Liver (tissue), 9 donors: ENCODE measurements around the gene PIGR. TPM values are rescaled to one million over a fixed set of nuclear protein-coding genes. Genes with fewer than 3 reads are reported as not detected.

ENCODE experiments used
- DNase-seq: peaks from one replicate; pipeline ENCODE4 v3.0.0-alpha.2; 2017; ENCODE audit warnings: low spot score
- H3K27ac ChIP-seq, 2 donors: one replicate each; pipeline ENCODE4 v1.7.0; 2013; ENCODE audit warnings: inconsistent platforms in 2 of 2, low read length in 2 of 2, control low read depth in 1 of 2, low read depth in 1 of 2, mild to moderate bottlenecking in 1 of 2
- H3K27me3 ChIP-seq, 4 donors: one replicate each; pipeline versions ENCODE4 v1.6.1 to v1.7.0; 2013; ENCODE audit warnings: low read length in 3 of 4, inconsistent platforms in 1 of 4, mild to moderate bottlenecking in 1 of 4, moderate library complexity in 1 of 4; ENCODE audit not compliant: control insufficient read depth in 4 of 4, insufficient read depth in 4 of 4
- H3K36me3 ChIP-seq, 4 donors: one replicate each; pipeline versions ENCODE4 v1.6.1 to v1.7.0; 2013; ENCODE audit warnings: low read length in 3 of 4, mild to moderate bottlenecking in 3 of 4, low read depth in 1 of 4, moderate library complexity in 1 of 4; ENCODE audit not compliant: control insufficient read depth in 4 of 4, insufficient read depth in 3 of 4
- H3K4me1 ChIP-seq, 4 donors: one replicate each; pipeline versions ENCODE4 v1.6.1 to v1.7.0; 2013; ENCODE audit warnings: low read length in 3 of 4, mild to moderate bottlenecking in 3 of 4, moderate library complexity in 1 of 4; ENCODE audit not compliant: control insufficient read depth in 4 of 4, insufficient read depth in 4 of 4
- H3K4me3 ChIP-seq, 3 donors: one replicate each; pipeline versions ENCODE4 v1.6.1 to v1.7.0; 2013; ENCODE audit warnings: low read length in 3 of 3, control low read depth in 1 of 3, low read depth in 1 of 3, mild to moderate bottlenecking in 1 of 3
- H3K9ac ChIP-seq, 2 donors: one replicate each; pipeline ENCODE4 v1.7.0; 2013; ENCODE audit warnings: low read length in 2 of 2, mild to moderate bottlenecking in 2 of 2, moderate library complexity in 2 of 2, control low read depth in 1 of 2, low read depth in 1 of 2
- H3K9me3 ChIP-seq, 4 donors: one replicate each; pipeline versions ENCODE4 v1.6.1 to v1.7.0; 2013; ENCODE audit warnings: low read length in 3 of 4; ENCODE audit not compliant: control insufficient read depth in 4 of 4
- EGR1 ChIP-seq, 2 donors: IDR thresholded peaks; 2 replicates each; pipeline ENCODE4 v1.6.1; 2016 to 2018; ENCODE audit warnings: antibody characterized with exemption in 2 of 2, low read depth in 2 of 2
- FOXA1 ChIP-seq: IDR thresholded peaks from 2 replicates; pipeline ENCODE4 v1.6.1; 2016; ENCODE audit warnings: antibody characterized with exemption
- FOXA2 ChIP-seq: IDR thresholded peaks from 2 replicates; pipeline ENCODE4 v1.6.1; 2016; ENCODE audit warnings: antibody characterized with exemption
- GABPA ChIP-seq, 2 donors: IDR thresholded peaks in 1 of 2; conservative IDR thresholded peaks in 1 of 2; 2 replicates each; pipeline ENCODE4 v1.6.1; 2016; ENCODE audit warnings: antibody characterized with exemption in 2 of 2, mild to moderate bottlenecking in 1 of 2, moderate library complexity in 1 of 2
- HNF4A ChIP-seq, 2 donors: conservative IDR thresholded peaks; 2 replicates each; pipeline ENCODE4 v1.6.1; 2016; ENCODE audit warnings: antibody characterized with exemption in 2 of 2, mild to moderate bottlenecking in 2 of 2
- HNF4G ChIP-seq: IDR thresholded peaks from 2 replicates; pipeline ENCODE4 v1.6.1; 2016; ENCODE audit warnings: antibody characterized with exemption
- JUND ChIP-seq, 2 donors: IDR thresholded peaks; 2 replicates each; pipeline ENCODE4 v1.6.1; 2016; ENCODE audit warnings: antibody characterized with exemption in 2 of 2
- NR2F2 ChIP-seq: IDR thresholded peaks from 2 replicates; pipeline ENCODE4 v1.6.1; 2016; ENCODE audit warnings: antibody characterized with exemption
- RAD21 ChIP-seq, 2 donors: IDR thresholded peaks; 2 replicates each; pipeline ENCODE4 v1.6.1; 2016; ENCODE audit warnings: antibody characterized with exemption in 2 of 2, mild to moderate bottlenecking in 2 of 2
- REST ChIP-seq: IDR thresholded peaks from 2 replicates; pipeline ENCODE4 v1.6.1; 2016; ENCODE audit warnings: antibody characterized with exemption, mild to moderate bottlenecking
- RXRA ChIP-seq, 2 donors: IDR thresholded peaks; 2 replicates each; pipeline ENCODE4 v1.6.1; 2017 to 2018; ENCODE audit warnings: antibody characterized with exemption in 2 of 2, mild to moderate bottlenecking in 1 of 2
- SP1 ChIP-seq: IDR thresholded peaks from 2 replicates; pipeline ENCODE4 v1.6.1; 2018; ENCODE audit warnings: antibody characterized with exemption, mild to moderate bottlenecking
- TAF1 ChIP-seq: conservative IDR thresholded peaks from 2 replicates; pipeline ENCODE4 v1.6.1; 2016; ENCODE audit warnings: antibody characterized with exemption, mild to moderate bottlenecking
- YY1 ChIP-seq: IDR thresholded peaks from 2 replicates; pipeline ENCODE4 v1.6.1; 2016; ENCODE audit warnings: antibody characterized with exemption, mild to moderate bottlenecking
- ZBTB33 ChIP-seq: IDR thresholded peaks from 2 replicates; pipeline ENCODE4 v1.6.1; 2016; ENCODE audit warnings: antibody characterized with exemption
- WGBS: extraction: QIAGEN DNeasy Blood & Tissue Kit; methylation state at CpG from one replicate; pipeline ENCODE4 v1.1.7; 2013; 5-methylcytosine and 5-hydroxymethylcytosine counted together
- polyA plus RNA-seq, 2 donors: library from polyadenylated mRNA; stranded (reverse) in 1 of 2; unstranded in 1 of 2; fragments of 200-250 nt in 1 of 2; fragments of >200 nt in 1 of 2; fragmentation: Nextera tagmentation in 1 of 2; extraction: Ambion mirVana in 1 of 2; gene quantifications; one replicate each; pipeline versions ENCODE4 v1.2.1 to v1.2.3, GENCODE V29; 2013 to 2015
- total RNA-seq, 2 donors: library from RNA; depleted of rRNA; stranded (reverse); fragments of >200 nt; gene quantifications; one replicate each; pipeline ENCODE4 v1.2.3, GENCODE V29; 2014
- TF ChIP-seq, protein P1 (sequence below): fragments of 150-350 bp; IDR thresholded peaks from 2 replicates; pipeline ENCODE4 v1.5.1; 2017; ENCODE audit warnings: improper control_type of control experiment, low read depth, low read length; ENCODE audit not compliant: missing input control
- TF ChIP-seq, protein P2 (sequence below): IDR thresholded peaks from 2 replicates; pipeline ENCODE4 v1.6.1; 2016; ENCODE audit warnings: antibody characterized with exemption
- TF ChIP-seq, protein P3 (sequence below): IDR thresholded peaks from 2 replicates; pipeline ENCODE4 v1.6.1; 2016; ENCODE audit warnings: antibody characterized with exemption
- donor health status: healthy.
- donor health status: healthy.
- donor health status: healthy.
- donor health status: healthy.
- donor health status: healthy.

The PIGR gene, protein sequence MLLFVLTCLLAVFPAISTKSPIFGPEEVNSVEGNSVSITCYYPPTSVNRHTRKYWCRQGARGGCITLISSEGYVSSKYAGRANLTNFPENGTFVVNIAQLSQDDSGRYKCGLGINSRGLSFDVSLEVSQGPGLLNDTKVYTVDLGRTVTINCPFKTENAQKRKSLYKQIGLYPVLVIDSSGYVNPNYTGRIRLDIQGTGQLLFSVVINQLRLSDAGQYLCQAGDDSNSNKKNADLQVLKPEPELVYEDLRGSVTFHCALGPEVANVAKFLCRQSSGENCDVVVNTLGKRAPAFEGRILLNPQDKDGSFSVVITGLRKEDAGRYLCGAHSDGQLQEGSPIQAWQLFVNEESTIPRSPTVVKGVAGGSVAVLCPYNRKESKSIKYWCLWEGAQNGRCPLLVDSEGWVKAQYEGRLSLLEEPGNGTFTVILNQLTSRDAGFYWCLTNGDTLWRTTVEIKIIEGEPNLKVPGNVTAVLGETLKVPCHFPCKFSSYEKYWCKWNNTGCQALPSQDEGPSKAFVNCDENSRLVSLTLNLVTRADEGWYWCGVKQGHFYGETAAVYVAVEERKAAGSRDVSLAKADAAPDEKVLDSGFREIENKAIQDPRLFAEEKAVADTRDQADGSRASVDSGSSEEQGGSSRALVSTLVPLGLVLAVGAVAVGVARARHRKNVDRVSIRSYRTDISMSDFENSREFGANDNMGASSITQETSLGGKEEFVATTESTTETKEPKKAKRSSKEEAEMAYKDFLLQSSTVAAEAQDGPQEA
- total RNA-seq (10 to 100 TPM in 1 of 2 donors, under 1 TPM in 1; 0.09 to 43.3 TPM), polyA plus RNA-seq (10 to 100 TPM; 12.0 to 16.1 TPM)

- TF ChIP-seq, protein P1, sequence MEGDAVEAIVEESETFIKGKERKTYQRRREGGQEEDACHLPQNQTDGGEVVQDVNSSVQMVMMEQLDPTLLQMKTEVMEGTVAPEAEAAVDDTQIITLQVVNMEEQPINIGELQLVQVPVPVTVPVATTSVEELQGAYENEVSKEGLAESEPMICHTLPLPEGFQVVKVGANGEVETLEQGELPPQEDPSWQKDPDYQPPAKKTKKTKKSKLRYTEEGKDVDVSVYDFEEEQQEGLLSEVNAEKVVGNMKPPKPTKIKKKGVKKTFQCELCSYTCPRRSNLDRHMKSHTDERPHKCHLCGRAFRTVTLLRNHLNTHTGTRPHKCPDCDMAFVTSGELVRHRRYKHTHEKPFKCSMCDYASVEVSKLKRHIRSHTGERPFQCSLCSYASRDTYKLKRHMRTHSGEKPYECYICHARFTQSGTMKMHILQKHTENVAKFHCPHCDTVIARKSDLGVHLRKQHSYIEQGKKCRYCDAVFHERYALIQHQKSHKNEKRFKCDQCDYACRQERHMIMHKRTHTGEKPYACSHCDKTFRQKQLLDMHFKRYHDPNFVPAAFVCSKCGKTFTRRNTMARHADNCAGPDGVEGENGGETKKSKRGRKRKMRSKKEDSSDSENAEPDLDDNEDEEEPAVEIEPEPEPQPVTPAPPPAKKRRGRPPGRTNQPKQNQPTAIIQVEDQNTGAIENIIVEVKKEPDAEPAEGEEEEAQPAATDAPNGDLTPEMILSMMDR: no peak
- TF ChIP-seq NR2F2 (no peak), FOXA2 (no peak), SP1 (peak; percentile 38), EGR1 (IDR thresholded peaks at IDR 0.05; ENCODE audit: low read depth in 2 of 2) (no peak), YY1 (no peak), GABPA (IDR thresholded peaks at IDR 0.05 in 1 of 2, conservative IDR thresholded peaks at IDR 0.05 in 1 of 2) (no peak), TAF1 (peak; percentile 39), RXRA (IDR thresholded peaks at IDR 0.05) (peak; percentile 60 to 65), RAD21 (IDR thresholded peaks at IDR 0.05) (peak in 1 of 2 donors; percentile 35), JUND (IDR thresholded peaks at IDR 0.05) (no peak), HNF4G (no peak), REST (no peak), FOXA1 (no peak), HNF4A (conservative IDR thresholded peaks at IDR 0.05) (peak; percentile 27 to 29), ZBTB33 (no peak)
- TF ChIP-seq, protein P2, sequence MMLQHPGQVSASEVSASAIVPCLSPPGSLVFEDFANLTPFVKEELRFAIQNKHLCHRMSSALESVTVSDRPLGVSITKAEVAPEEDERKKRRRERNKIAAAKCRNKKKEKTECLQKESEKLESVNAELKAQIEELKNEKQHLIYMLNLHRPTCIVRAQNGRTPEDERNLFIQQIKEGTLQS: no peak
- TF ChIP-seq, protein P3, sequence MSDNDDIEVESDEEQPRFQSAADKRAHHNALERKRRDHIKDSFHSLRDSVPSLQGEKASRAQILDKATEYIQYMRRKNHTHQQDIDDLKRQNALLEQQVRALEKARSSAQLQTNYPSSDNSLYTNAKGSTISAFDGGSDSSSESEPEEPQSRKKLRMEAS: peak; percentile 82
- DNase-seq: no peak
- H3K27me3 ChIP-seq: no peaks in the 10 kb centered on the region
- 30% methylated on average over 7 of the region's 7 CpGs for WGBS
- H3K36me3 ChIP-seq: no peaks in the 10 kb centered on the region
- peak within 1 kb of the TSS in 1 of 2 donors; percentile 44 for H3K9ac ChIP-seq
- peaks cover 9 to 66% (median 43%) of the 10 kb centered on the region in 4 donors for H3K4me1 ChIP-seq
- H3K27ac ChIP-seq: peak within 1 kb of the TSS; percentile 32 to 74
- H3K4me3 ChIP-seq: peak within 1 kb of the TSS; percentile 1 to 56 (median 14)
- peaks cover 0 to 2% (median 0%) of the 10 kb centered on the region in 4 donors for H3K9me3 ChIP-seq
These were observed at the start of gene PIGR for GRCh38 chr1:206946261-206946660. Gene PIGR (minus strand): TSS chr1:206946466. CDS start chr1:206940531, 5,935 bp downstream.
